ENCODE data around the gene SFXN3.

Gene SFXN3

DNA sequence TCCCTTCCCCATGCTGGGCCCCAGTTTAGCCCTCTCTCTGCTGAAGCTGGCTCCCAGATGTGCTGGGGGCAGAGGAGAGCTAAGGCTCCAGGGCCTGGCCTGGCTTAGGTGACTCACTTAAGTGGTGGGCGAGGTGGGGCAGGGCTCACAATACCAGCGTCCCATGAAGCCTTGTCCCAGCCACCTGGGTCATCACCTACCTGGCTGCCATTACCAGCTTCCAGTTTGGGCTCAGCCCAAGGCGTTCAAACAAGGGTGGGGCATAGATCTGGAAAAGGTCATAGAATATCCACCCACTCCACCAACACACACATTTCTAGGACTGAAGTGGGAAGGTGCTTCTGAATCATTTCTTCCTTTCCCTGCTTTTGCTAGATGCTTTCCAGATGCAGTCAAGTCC is 39.1 kb downstream of the SFXN3 start:
- TF ChIP-seq FOXM1 (IDR thresholded peaks at IDR 0.05; ENCODE audit: borderline replicate concordance, low read depth) (no peak), EGR1 (IDR thresholded peaks at IDR 0.05) (no peak), ZBTB7A (IDR thresholded peaks at IDR 0.05; ENCODE audit: low read depth) (no peak), USF1 (IDR thresholded peaks at IDR 0.05) (no peak), NFIC (IDR thresholded peaks at IDR 0.05) (no peak), TAF1 (IDR thresholded peaks at IDR 0.05; ENCODE audit: low read depth) (no peak), REST (IDR thresholded peaks at IDR 0.05; ENCODE audit: low read depth) (no peak), RAD21 (IDR thresholded peaks at IDR 0.05; ENCODE audit: low read depth) (no peak), EP300 (IDR thresholded peaks at IDR 0.05; ENCODE audit: borderline replicate concordance) (no peak), TEAD4 (IDR thresholded peaks at IDR 0.05) (no peak), YY1 (IDR thresholded peaks at IDR 0.05; ENCODE audit: low read depth) (no peak), TCF12 (IDR thresholded peaks at IDR 0.05; ENCODE audit: low read depth) (no peak), CREB1 (IDR thresholded peaks at IDR 0.05; ENCODE audit: low read depth) (no peak), CEBPB (IDR thresholded peaks at IDR 0.05) (no peak)
- TF ChIP-seq, protein P1, sequence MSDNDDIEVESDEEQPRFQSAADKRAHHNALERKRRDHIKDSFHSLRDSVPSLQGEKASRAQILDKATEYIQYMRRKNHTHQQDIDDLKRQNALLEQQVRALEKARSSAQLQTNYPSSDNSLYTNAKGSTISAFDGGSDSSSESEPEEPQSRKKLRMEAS (IDR thresholded peaks at IDR 0.05): no peak

DNA sequence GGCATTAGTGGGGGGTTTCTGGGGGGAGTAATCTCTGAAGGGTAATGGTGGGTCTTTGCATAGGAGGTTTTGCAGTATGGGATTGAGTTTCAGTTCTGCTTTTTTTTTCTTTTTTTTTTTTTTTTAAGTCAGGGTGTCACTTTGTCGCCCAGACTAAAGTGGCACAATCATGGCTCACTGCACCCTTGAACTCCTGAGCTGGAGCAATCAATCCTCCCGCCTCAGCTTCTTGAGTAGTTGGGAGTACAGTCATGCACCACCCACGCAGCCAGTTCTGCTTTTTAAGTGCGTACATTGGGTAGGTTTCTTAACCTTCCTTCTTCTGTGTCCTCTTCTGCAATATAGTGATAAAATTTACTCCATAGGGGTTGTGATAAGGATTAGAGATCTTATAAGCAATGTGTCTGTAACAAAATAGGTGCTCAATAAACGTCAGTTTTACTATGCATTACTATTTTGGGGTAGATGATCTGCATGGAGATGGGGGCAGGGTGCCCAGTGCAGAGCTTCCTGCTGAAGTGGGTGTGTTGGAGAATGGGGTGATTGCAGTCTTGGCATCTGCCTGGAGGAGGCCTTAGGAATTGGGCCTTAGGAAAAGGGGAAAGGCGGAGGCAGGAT is 40.3 kb downstream of the SFXN3 start:
- TF ChIP-seq CEBPB (IDR thresholded peaks at IDR 0.05) (no peak), EP300 (IDR thresholded peaks at IDR 0.05; ENCODE audit: borderline replicate concordance) (no peak), ZBTB7A (IDR thresholded peaks at IDR 0.05; ENCODE audit: low read depth) (no peak), RAD21 (IDR thresholded peaks at IDR 0.05; ENCODE audit: low read depth) (no peak), TEAD4 (IDR thresholded peaks at IDR 0.05) (no peak), EGR1 (IDR thresholded peaks at IDR 0.05) (no peak), NFIC (IDR thresholded peaks at IDR 0.05) (no peak), USF1 (IDR thresholded peaks at IDR 0.05) (no peak), FOXM1 (IDR thresholded peaks at IDR 0.05; ENCODE audit: borderline replicate concordance, low read depth) (no peak), REST (IDR thresholded peaks at IDR 0.05; ENCODE audit: low read depth) (no peak), CREB1 (IDR thresholded peaks at IDR 0.05; ENCODE audit: low read depth) (no peak), TCF12 (IDR thresholded peaks at IDR 0.05; ENCODE audit: low read depth) (no peak), YY1 (IDR thresholded peaks at IDR 0.05; ENCODE audit: low read depth) (no peak), TAF1 (IDR thresholded peaks at IDR 0.05; ENCODE audit: low read depth) (no peak)
- TF ChIP-seq, protein P1 (IDR thresholded peaks at IDR 0.05): no peak

- no peak for TF ChIP-seq YY1 (IDR thresholded peaks at IDR 0.05; ENCODE audit: low read depth)
- TF ChIP-seq USF1 (IDR thresholded peaks at IDR 0.05): no peak
- TF ChIP-seq NFIC (IDR thresholded peaks at IDR 0.05): no peak
- no peak for TF ChIP-seq TCF12 (IDR thresholded peaks at IDR 0.05; ENCODE audit: low read depth)
- TF ChIP-seq CREB1 (IDR thresholded peaks at IDR 0.05; ENCODE audit: low read depth): no peak
- TF ChIP-seq RAD21 (IDR thresholded peaks at IDR 0.05; ENCODE audit: low read depth): no peak
- TF ChIP-seq TEAD4 (IDR thresholded peaks at IDR 0.05): no peak
- TF ChIP-seq EP300 (IDR thresholded peaks at IDR 0.05; ENCODE audit: borderline replicate concordance): no peak
- no peak for TF ChIP-seq TAF1 (IDR thresholded peaks at IDR 0.05; ENCODE audit: low read depth)
- TF ChIP-seq, protein P1 (IDR thresholded peaks at IDR 0.05): no peak
- no peak for TF ChIP-seq CEBPB (IDR thresholded peaks at IDR 0.05)
- no peak for TF ChIP-seq REST (IDR thresholded peaks at IDR 0.05; ENCODE audit: low read depth)
- no peak for TF ChIP-seq FOXM1 (IDR thresholded peaks at IDR 0.05; ENCODE audit: borderline replicate concordance, low read depth)
- TF ChIP-seq ZBTB7A (IDR thresholded peaks at IDR 0.05; ENCODE audit: low read depth): no peak
- TF ChIP-seq EGR1 (IDR thresholded peaks at IDR 0.05): no peak
Measured at GRCh38 chr10:101071885-101072433, 40.9 kb downstream of the SFXN3 start.
